NCI-H1092 treated with DMSO at 0.1 percent for 48 hours (cell line): ENCODE data around the gene TLCD5.

Experiments used
- DNase-seq: peaks from one replicate; lab custom pipeline; 2025; lab: John Stamatoyannopoulos, UW

TLCD5 gene

DNA sequence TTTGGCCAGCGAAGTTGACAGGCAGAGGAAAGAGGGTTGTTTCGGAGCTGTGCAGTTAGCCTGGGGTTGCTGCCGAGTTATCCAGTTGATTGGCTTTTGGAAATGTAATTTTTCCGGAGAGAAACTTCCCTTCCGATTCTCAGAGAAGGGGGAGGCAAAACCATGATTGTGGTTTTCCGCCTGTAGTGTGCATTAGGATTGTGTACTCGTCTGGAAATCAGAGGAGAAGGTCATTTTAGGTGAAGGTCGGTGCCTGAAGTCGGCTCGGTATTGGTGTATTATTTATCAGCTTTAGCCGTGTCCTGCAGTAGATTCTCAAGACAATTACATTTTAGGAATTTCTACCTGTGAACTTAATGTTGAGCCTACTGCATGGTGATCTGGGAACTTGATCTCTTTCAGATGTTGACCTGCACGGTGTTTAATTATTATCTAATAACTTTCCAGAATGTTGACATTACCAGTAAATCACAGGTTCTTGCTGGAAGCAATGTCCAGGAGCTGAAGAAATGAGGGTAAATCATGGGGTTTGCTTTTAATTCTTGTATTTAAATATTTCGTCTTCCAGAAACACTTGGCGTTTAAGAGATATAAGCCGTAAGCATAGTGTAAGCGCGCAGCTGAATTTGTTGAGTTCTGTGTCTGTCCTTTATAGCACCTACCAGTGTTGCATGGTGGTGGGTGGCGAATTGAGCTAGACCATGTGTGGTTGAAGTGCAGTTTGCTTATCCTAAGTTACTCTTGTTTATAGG is 12.4 kb downstream of the TLCD5 start:
- no peak for DNase-seq

DNA sequence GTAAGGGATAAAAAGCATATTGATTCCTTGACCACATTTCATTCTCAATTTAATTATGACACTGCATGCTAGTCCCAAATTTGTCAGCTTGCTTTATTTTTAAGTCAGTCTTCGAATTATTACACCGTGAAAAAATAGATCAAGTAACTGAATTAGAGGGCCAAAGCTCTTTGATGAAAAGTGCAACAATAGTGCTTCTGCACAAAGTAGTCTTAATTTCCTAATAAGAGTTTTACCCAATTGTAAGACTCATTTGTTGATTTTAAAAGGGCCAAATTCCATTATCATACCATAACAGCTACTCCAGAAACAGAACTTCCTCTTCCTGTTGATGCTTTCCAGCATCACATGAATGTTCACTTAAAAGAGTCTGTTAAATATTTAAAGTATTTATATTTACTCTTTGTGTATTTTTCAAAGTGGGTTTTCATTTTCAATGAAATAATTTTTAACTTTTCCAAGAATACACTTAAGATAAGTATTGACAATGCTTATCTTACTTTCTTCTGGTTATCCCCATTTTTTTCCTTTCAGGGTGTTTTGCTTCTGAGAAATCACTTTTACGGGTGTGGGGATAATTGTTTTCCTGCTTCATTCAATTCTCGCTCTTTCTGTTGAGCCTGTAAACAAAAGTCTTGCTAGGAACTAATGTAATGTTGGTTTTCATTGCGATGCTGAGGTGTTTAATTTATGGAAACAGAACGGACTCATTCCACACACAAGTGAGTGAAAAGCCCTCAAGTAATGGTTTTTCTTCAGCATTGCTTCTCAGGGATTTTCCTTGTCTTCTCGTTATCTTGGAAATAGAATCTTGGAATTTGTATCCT is 13.2 kb downstream of the TLCD5 start:
- no peak for DNase-seq

DNA sequence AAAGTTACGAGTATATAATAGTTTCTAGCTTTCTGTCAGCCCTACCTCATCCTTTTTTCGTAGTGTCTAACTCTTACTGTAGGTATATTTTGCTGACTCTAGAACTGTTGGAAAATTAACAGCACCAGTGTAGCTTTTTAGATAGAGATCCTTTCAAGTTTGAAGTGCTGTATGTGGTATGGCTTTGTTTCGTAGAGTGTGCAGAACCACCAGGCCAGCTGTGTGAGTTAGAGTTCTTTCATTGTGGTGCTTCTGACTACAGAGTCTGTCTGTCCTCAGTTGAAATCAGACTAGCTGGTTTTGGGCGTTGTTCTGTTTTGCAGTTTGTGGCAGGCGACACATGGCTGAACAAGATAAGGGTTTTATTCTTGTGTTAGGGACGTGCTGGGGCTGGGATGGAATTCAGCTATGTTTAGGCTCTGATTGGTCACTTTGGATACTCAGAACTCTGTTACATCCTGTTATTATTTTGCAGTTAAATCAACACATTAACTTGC is 14.3 kb downstream of the TLCD5 start:
- no peak for DNase-seq

DNA sequence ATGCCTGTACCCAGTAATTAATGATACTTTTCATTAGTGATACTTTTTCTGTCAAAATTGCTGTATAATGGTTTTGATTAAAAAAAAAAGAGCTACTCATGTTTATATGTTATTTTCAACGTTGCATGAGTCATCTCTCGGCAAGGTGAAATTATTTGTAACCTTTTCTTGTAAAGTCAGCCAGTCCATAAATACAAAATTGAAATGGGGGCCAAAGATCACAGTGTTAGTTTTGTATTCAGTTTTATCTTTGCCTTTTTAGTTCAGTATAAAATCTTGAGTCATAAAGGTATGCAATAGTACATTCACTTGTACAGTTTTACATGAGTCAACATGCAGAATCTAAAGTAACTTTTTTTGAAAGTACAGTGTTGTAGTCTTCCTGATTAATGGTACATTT is 15.4 kb downstream of the TLCD5 start:
- no peak for DNase-seq

DNA sequence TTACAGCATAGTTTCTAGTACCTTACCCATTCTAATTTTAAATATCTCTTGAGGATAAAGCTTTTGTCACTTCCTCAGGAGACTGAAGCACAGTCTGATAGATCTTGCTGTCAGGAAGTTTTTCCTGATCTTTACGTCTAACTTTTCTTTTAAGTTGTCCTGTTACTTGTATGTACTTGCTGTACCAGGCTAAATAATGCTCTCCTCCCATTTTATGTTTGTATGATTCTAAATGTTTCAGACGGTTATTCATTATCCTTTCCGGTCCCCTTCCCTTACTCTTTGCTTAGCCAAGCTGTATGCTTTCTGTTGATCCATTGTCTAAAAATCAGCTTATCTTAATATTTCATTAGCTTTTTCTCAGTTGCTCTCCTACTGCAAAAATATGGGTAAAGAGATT is 17.1 kb downstream of the TLCD5 start:
- no peak for DNase-seq

DNA sequence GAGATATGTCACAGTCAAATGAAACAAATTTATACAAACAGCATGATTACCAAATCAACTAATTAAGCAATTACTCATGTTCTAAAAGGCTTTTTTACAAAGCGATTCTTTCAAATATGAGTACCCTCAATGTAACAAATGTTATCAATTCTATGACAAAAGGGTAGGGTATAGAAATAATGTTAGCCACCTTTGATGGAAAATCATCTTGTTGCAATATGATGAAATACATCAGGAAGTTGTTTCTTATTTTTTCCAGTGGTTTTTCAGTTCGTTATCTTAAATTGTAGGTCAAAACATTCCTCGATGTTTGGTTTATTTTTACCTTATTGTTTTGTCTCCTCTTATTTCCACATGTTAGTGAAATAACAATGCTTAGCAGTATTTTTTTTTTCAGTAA is 17.6 kb downstream of the TLCD5 start:
- DNase-seq, result no peak

DNA sequence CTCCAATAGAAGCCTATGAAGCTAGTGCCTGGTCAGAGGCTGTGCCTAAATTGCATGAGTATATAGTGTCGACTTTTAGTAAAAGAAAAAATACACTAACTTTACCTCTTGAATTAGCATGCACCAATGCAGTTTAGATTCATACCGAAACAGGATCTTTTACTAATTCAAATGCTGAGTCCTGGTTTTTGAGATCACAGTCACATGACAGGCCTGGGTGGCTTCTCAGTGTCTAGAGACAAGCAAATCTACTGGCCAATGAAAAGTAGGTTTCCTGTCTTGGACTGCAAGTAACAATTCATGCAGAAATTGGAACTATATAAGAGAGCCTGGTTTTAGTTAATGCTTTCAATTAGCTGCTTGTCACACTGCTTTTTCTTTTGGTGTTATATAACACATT is 18.3 kb downstream of the TLCD5 start:
- no peak for DNase-seq

DNA sequence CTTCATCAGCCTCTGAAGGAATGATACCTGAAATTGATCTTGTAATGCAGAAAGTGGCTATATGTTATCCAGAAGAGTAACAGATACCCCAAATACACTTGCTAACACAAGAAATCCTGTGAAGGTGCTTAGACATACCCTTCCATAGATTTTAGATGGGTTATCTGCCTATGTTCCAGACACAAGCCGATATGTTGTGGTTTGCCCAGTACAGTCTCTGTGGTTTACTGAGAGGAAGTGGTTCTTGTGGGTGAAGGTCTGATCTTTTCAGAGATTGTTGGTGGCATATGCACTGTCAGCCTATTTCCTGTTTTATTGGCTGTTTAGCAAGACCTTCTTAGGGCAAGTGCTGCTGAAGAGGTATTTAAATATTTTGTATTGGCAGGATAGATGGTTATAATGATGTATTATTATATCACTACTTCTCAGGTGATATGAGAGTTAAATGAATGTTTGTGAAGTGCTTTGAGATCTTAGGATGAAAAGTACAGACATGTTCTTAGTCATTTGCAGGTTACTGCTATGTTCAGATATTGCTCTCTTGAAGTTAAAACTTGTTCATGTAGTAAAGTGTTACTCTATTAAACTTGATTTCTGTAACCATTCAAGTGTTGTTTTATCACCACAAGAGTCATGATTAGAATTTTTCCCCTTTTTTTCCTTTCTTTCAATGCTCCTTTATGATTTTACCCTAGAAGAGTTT is 19.4 kb downstream of the TLCD5 start:
- DNase-seq, result no peak

DNA sequence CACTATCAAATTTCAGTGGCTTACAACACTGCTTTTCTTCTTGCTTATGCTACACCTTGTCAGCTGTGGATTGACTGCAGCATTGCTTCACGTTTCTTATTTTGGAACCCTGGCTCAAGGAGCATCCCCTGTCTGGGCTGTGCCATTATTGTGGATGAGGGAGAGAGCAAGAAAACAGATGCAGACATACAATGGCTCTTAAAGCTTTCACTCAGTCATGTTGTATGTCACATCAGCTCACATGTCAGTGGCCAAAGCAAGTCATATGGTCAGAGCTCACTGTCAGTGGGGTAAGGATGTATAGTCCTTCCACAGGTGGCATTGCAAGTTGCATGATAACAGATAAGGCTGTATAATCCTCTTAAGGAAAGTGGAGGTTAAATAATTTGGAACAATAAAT is 21.1 kb downstream of the TLCD5 start:
- DNase-seq, result no peak

DNA sequence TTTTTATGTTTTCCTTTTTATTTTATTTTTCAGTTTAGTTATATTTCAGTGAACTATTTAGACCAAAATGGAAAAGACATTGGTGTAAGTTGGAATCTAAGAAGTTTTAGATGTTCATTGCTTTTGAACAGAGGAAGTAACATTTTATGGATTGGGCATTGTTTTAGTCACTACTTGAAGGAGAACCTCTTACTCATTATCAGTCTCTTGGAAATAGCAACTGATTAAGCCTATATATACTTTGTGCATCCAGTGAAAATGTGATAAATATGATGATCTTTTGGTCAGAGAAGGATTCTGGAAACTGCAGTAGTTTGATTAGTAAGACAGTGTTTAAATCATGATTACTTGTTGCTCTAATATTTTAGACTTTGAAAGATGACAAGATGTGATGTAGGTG is 25.5 kb downstream of the TLCD5 start:
- DNase-seq, result no peak

DNA sequence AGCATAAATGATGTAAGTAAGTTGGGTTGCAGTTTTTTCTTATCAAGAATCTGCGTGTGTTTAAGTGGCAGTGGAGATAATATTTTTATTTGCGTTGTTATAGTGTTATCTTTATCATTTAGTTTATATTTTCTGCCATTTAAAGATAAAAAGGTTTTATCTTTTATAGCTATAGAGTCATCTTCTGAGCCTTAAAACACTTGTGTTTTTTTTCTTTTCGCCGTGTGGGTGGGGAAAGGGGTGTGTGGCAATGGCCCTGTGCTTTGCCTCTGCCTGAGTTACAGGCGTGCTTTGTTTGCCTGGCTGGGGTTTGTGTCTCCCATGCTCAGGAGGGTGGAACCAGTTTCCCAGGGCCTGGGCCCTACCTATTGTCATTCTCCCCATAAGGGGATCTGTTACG is 27.3 kb downstream of the TLCD5 start:
- no peak for DNase-seq

DNA sequence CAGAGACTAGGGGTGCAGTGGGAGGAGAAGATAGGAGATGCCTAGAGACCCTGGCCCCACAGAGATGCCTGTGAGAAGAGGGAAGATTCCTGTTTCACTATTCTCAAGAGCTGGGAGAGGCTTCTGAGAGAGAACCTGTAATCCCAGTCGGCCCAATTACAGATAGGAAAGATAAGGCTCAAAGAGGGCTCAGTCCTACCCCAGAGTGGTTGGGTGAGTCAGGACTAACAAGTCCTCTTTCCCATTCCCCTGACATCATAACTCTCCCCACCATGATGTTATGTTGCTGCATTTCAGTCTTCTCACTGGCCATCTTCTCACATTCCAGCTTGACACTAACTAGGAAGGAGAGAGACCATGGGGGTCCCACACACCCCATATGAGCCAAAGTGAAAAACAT is 29.0 kb downstream of the TLCD5 start:
- no peak for DNase-seq

DNA sequence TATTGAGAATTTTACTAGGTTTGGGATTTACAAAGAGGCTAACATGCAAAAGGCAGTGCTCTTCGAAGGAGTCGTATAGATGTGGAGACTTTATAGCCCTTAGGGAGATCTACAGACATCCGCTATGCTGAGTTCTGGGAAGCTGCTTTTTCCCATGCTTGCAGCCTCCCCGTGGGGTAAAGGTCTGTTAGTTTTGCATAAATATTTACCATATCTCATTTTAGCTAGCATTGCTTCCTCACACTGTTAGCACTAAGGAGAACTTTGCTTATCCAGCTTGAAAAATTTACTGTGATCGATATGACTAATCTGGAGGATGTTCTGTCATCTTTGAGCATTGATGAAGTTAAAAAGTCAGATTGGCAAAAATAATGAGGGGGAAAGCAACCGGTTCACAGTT is 29.7 kb downstream of the TLCD5 start:
- DNase-seq, result no peak

DNA sequence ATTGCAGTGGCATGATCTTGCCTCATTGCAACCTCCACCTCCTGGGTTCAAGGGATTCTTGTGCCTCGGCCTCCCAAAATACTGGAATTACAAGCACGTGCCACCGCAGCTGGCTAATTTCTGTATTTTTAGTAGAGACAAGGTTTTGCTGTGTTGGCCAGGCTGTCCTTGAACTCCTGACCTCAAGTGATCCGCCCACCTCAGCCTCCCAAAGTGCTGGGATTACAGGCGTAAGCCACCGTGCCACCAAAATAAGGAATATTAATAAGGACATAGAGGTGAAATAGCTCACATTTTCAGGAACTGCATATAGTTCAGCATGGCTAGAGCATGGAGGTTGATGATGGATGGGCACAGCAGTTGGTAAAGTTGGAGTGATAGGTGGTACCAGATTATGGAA is 32.5 kb downstream of the TLCD5 start:
- no peak for DNase-seq

DNA sequence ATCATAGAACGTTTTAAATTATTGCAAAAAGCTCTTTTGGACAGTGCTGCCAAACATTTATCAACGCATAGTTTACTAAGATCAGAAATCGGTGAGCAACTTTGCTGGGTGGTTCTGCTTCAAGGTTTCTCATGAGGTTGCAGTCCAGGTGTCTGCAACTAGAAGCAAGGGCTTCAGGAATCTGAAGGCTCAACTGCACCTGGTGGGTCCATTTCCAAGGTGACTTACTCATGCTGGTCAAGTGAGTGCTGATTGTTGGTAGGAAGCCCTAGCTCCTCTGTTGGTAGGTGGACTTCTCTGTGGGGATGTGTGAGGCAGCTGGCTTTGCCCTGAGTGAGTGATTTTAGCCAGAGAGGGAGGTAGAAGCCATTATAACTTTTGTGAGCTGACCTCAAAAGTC is 33.6 kb downstream of the TLCD5 start:
- no peak for DNase-seq

DNA sequence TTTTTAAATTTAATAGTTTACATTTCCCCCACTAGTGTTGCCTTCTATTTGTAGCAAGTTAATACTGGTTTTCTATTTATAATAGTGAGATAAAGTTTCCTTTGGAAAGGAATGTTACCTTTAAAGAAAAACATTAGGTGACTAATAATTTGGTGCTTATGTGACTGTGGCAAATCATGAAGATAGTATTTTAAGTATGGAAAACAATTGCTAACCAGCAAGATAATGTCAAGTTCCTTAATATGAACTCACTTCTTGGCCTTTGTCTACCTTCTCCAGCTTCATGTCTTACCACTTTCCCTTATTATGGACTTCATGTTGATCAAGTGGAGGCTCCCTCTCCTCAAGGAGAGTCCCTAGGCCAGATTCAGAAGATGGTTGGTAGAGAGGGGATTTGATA is 38.3 kb downstream of the TLCD5 start:
- DNase-seq, result no peak

DNA sequence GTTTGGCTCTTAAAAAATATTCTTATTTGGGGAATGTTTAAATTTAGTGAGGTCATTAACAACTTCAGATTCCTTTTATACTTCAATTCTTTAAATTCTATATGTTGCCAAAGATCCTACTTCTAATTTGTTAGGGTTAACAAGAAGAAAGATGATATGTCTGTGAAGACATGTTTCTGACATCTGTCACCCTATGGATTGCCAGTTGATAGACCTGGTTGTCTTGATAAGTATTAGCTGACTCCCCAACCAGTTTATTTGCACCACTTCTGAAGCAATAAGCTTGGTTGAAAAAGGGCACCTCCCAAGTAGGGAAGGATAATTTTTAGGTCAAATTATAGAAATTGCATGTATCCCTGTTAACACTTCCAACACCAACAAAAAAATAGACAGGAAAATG is 40.4 kb downstream of the TLCD5 start:
- no peak for DNase-seq

DNA sequence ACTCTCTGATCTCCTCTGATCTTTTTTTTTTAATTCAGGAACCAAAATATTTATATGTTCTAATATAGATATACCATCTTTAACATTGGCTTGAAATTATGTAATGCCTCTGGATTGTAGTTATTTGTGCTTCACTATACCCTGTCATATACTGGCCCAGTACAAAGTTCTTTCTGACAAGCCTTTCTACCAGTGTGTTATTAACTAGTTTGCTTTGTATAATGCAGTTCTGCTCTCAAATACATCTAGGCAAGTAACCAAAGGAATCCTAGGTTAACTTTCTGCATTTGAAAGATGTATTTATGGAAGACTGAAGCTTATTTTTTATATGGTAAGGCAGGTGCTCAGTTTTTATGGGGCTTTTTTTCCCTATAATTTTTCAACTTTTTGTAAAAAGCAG is 47.2 kb downstream of the TLCD5 start:
- no peak for DNase-seq

DNA sequence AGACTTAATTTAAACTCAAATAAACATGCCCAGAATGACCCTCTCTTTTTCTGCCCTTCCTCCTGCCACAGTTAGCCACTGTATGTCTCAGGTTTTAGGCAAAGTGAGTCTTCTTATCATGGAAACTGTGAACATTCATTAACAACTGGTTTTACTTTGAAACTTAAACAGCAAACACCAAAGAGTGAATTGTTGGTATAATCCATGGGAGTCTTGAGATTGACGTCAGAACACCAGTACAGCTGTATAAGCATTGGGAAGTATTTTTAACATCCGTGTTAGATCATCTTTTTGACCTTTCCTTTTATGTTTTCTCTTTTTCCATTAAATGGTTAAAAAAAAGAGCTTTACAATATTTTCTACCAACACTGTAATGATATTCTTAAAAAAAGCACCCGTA is 50.0 kb downstream of the TLCD5 start:
- no peak for DNase-seq

DNA sequence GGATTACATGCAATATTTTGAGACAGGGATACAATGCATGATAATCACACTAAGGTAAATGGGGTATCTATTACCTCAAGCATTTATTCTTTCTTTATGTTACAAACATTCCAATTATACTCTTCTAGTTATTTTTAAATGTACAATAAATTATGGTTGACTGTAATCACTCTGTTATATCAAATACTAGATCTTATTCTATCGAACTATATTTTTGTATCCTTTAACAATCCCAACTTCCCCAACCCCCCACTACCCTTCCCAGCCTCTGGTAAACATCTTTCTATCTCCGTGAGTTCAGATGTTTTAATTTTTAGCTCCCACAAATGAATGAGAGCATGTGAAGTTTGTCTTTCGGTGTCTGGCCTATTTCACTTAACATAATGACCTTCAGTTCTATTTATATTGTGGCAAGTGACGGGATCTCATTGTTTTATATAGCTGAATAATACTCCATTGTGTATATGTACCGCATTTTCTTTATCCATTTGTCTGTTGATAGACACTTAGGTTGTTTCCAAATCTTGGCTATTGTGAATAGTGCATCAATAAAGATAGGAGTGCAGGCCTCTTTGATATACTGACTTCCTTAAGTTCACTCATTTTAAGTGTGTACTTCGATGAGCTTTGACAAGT is 51.6 kb downstream of the TLCD5 start:
- no peak for DNase-seq

DNA sequence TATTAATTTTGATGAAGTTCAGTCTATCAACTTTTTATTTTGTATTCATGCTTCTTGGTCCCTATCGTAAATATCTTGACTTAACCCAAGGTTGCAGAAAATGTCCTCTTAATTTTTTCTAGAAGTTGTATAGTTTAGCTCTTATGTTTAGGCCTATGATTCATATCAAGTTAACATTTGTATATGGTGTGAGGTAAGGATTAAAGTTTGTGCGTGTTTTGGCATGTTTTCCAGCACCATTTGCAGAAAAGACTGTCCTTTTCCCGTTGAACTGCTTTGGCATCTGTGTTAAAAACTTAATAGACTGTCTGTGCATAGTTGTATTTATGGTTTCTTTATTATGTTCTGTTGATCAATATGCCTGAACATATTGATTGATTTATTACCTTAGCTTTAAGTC is 53.4 kb downstream of the TLCD5 start:
- DNase-seq, result no peak

DNA sequence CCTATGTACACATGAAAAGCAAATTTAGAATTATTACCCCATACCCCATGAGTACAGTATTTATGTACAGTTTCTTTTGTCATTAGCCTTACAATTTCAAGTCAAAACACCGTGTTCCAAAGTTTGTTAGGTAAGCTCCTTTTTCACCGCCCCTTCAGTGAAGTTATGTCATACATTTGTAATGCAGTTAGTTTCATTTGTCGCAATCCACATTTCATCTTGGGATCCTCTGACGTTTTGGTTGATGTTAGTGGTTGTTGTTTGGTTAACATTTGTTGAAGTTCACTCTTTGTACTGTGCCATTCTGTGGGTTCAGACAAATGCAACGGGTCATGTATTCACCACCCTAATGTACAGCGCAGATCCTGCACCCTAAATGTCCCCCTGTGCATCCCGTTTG is 56.3 kb downstream of the TLCD5 start:
- DNase-seq, result no peak
